Measurements from ENCODE around the gene AMER1.
"Not testable (repeated sequence)": the region's sequence is repeated elsewhere in the genome, so short reads cannot be mapped to it uniquely, and the experiment has no call there.

The AMER1 gene

GRCh38 chrX:64205441-64205734 is at the start of gene AMER1:
AMER1 (minus strand) TSS chrX:64205708; CDS start chrX:64193286, 12,422 bp downstream.
- DNase-seq (ENCODE audit: low spot score) (no peak), FAIRE-seq (no peak)

- FAIRE-seq (no peak), DNase-seq (ENCODE audit: low spot score) (no peak)
Observed at GRCh38 chrX:64230123-64230970, 24.8 kb upstream of the AMER1 start, which contains the start of gene ASB12. ASB12 (minus strand) TSS chrX:64230607; CDS start chrX:64225650, 4,957 bp downstream.

- DNase-seq (ENCODE audit: low spot score): no peak
- no peak for FAIRE-seq
Observed at GRCh38 chrX:64229154-64229553, 23.6 kb upstream of the AMER1 start.

- FAIRE-seq (no peak), DNase-seq (ENCODE audit: low spot score) (no peak)
Observed at GRCh38 chrX:64218023-64218422, 12.5 kb upstream of the AMER1 start.

- FAIRE-seq; DNase-seq (ENCODE audit: low spot score): not testable (repeated sequence)
Observed at GRCh38 chrX:64213989-64214388, 8.5 kb upstream of the AMER1 start.

GRCh38 chrX:64206556-64207162 is 1.2 kb upstream of the AMER1 start:
- FAIRE-seq (no peak), DNase-seq (ENCODE audit: low spot score) (no peak)

GRCh38 chrX:64205735-64206501 is 410 bp upstream of the AMER1 start:
- DNase-seq (ENCODE audit: low spot score) (peak; percentile 85), FAIRE-seq (peak; percentile 82)

- DNase-seq (ENCODE audit: low spot score) (no peak), FAIRE-seq (no peak)
Observed at GRCh38 chrX:64204701-64205440, 637 bp downstream of the AMER1 start.

- DNase-seq (ENCODE audit: low spot score) (no peak), FAIRE-seq (no peak)
Observed at GRCh38 chrX:64204252-64204651, 1.3 kb downstream of the AMER1 start.

- FAIRE-seq: no peak
Observed at GRCh38 chrX:64202808-64203325, 2.6 kb downstream of the AMER1 start.

GRCh38 chrX:64198036-64198435 is 7.5 kb downstream of the AMER1 start:
- FAIRE-seq (no peak), DNase-seq (ENCODE audit: low spot score) (no peak)

More at GRCh38 chrX:64202808-64203325, 2.6 kb downstream of the AMER1 start:
- no peak for DNase-seq (ENCODE audit: low spot score)

GRCh38 chrX:64196606-64197005 is 8.9 kb downstream of the AMER1 start:
- no peak for DNase-seq (ENCODE audit: low spot score)
- FAIRE-seq: no peak

GRCh38 chrX:64195862-64196261 is 9.6 kb downstream of the AMER1 start:
- FAIRE-seq: no peak
- no peak for DNase-seq (ENCODE audit: low spot score)

- DNase-seq (ENCODE audit: low spot score) (no peak), FAIRE-seq (no peak)
Observed at GRCh38 chrX:64192673-64193072, 12.8 kb downstream of the AMER1 start.

- no peak for DNase-seq (ENCODE audit: low spot score)
- no peak for FAIRE-seq
Observed at GRCh38 chrX:64192040-64192439, 13.5 kb downstream of the AMER1 start.

- no peak for DNase-seq (ENCODE audit: low spot score)
- no peak for FAIRE-seq
Observed at GRCh38 chrX:64191281-64192010, 14.1 kb downstream of the AMER1 start.

GRCh38 chrX:64190136-64190740 is 15.3 kb downstream of the AMER1 start:
- FAIRE-seq (no peak), DNase-seq (ENCODE audit: low spot score) (no peak)

- no peak for FAIRE-seq
- DNase-seq (ENCODE audit: low spot score): no peak
Observed at GRCh38 chrX:64188901-64189300, 16.6 kb downstream of the AMER1 start.

GRCh38 chrX:64187762-64188150 is 17.8 kb downstream of the AMER1 start:
- no peak for DNase-seq (ENCODE audit: low spot score)
- no peak for FAIRE-seq
